Measurements from ENCODE around the gene SHLD2.
"Not testable (repeated sequence)": the region's sequence is repeated elsewhere in the genome, so short reads cannot be mapped to it uniquely, and the experiment has no call there.

SHLD2 gene

GRCh38 chr10:87151516-87151915 lies 56.5 kb downstream of the SHLD2 start:
- H3K4me3 ChIP-seq (ENCODE audit: control insufficient read depth, low read depth, low read length); DNase-seq (ENCODE audit: low read depth): not testable (repeated sequence)

- not testable (repeated sequence) for H3K4me3 ChIP-seq (ENCODE audit: control insufficient read depth, low read depth, low read length); DNase-seq (ENCODE audit: low read depth)
Observed at GRCh38 chr10:87156841-87157240, 61.8 kb downstream of the SHLD2 start.

- not testable (repeated sequence) for H3K4me3 ChIP-seq (ENCODE audit: control insufficient read depth, low read depth, low read length); DNase-seq (ENCODE audit: low read depth)
Observed at GRCh38 chr10:87157821-87158220, 62.8 kb downstream of the SHLD2 start.

GRCh38 chr10:87162703-87163293 lies 67.8 kb downstream of the SHLD2 start:
- H3K4me3 ChIP-seq (ENCODE audit: control insufficient read depth, low read depth, low read length) = not testable (repeated sequence)
- peak; percentile 21 for DNase-seq (ENCODE audit: low read depth)

- not testable (repeated sequence) for DNase-seq (ENCODE audit: low read depth)
Observed at GRCh38 chr10:87163414-87163813, 68.4 kb downstream of the SHLD2 start.

GRCh38 chr10:87169857-87170256 lies 74.9 kb downstream of the SHLD2 start:
- H3K4me3 ChIP-seq (ENCODE audit: control insufficient read depth, low read depth, low read length); DNase-seq (ENCODE audit: low read depth): not testable (repeated sequence)

More at GRCh38 chr10:87163414-87163813, 68.4 kb downstream of the SHLD2 start:
- not testable (repeated sequence) for H3K4me3 ChIP-seq (ENCODE audit: control insufficient read depth, low read depth, low read length)

- H3K4me3 ChIP-seq (ENCODE audit: control insufficient read depth, low read depth, low read length); DNase-seq (ENCODE audit: low read depth): not testable (repeated sequence)
Observed at GRCh38 chr10:87170705-87171104, 75.7 kb downstream of the SHLD2 start.

- DNase-seq (ENCODE audit: low read depth); H3K4me3 ChIP-seq (ENCODE audit: control insufficient read depth, low read depth, low read length): not testable (repeated sequence)
Observed at GRCh38 chr10:87171670-87172069, 76.7 kb downstream of the SHLD2 start.

GRCh38 chr10:87172178-87172577 lies 77.2 kb downstream of the SHLD2 start:
- DNase-seq (ENCODE audit: low read depth); H3K4me3 ChIP-seq (ENCODE audit: control insufficient read depth, low read depth, low read length): not testable (repeated sequence)

- not testable (repeated sequence) for H3K4me3 ChIP-seq (ENCODE audit: control insufficient read depth, low read depth, low read length); DNase-seq (ENCODE audit: low read depth)
Observed at GRCh38 chr10:87177587-87177986, 82.6 kb downstream of the SHLD2 start.

- not testable (repeated sequence) for H3K4me3 ChIP-seq (ENCODE audit: control insufficient read depth, low read depth, low read length)
- peak; percentile 10 for DNase-seq (ENCODE audit: low read depth)
Observed at GRCh38 chr10:87184421-87184820, 89.4 kb downstream of the SHLD2 start.

GRCh38 chr10:87186016-87186415 lies 91.0 kb downstream of the SHLD2 start:
- not testable (repeated sequence) for DNase-seq (ENCODE audit: low read depth); H3K4me3 ChIP-seq (ENCODE audit: control insufficient read depth, low read depth, low read length)

GRCh38 chr10:87187573-87187972 lies 92.6 kb downstream of the SHLD2 start:
- not testable (repeated sequence) for H3K4me3 ChIP-seq (ENCODE audit: control insufficient read depth, low read depth, low read length); DNase-seq (ENCODE audit: low read depth)

- H3K4me3 ChIP-seq (ENCODE audit: control insufficient read depth, low read depth, low read length); DNase-seq (ENCODE audit: low read depth): not testable (repeated sequence)
Observed at GRCh38 chr10:87191841-87192240, 96.8 kb downstream of the SHLD2 start.

GRCh38 chr10:87200924-87201323 lies 105.9 kb downstream of the SHLD2 start:
- peak; percentile 86 for DNase-seq (ENCODE audit: low read depth)
- peak overlapping the region; percentile 33 for H3K4me3 ChIP-seq (ENCODE audit: control insufficient read depth, low read depth, low read length)

GRCh38 chr10:87204801-87205200 lies 109.8 kb downstream of the SHLD2 start:
- DNase-seq (ENCODE audit: low read depth); H3K4me3 ChIP-seq (ENCODE audit: control insufficient read depth, low read depth, low read length): not testable (repeated sequence)

GRCh38 chr10:87206922-87207321 lies 111.9 kb downstream of the SHLD2 start:
- not testable (repeated sequence) for H3K4me3 ChIP-seq (ENCODE audit: control insufficient read depth, low read depth, low read length); DNase-seq (ENCODE audit: low read depth)

GRCh38 chr10:87210309-87210708 lies 115.3 kb downstream of the SHLD2 start:
- DNase-seq (ENCODE audit: low read depth); H3K4me3 ChIP-seq (ENCODE audit: control insufficient read depth, low read depth, low read length): not testable (repeated sequence)

GRCh38 chr10:87211848-87212247 lies 116.8 kb downstream of the SHLD2 start:
- not testable (repeated sequence) for H3K4me3 ChIP-seq (ENCODE audit: control insufficient read depth, low read depth, low read length)
- peak; percentile 8 for DNase-seq (ENCODE audit: low read depth)

GRCh38 chr10:87213150-87213765 lies 118.3 kb downstream of the SHLD2 start:
- H3K4me3 ChIP-seq (ENCODE audit: control insufficient read depth, low read depth, low read length); DNase-seq (ENCODE audit: low read depth): not testable (repeated sequence)
